Skin epidermis (tissue), 12 donors: ENCODE data around the gene CYP26B1.
"Not testable (repeated sequence)": the region's sequence is repeated elsewhere in the genome, so short reads cannot be mapped to it uniquely, and the experiment has no call there.

Experiments
- H3K27ac ChIP-seq, 21 experiments: fragments of 200-600 bp; sonication (generic) in 11 of 21; one replicate each; pipeline ENCODE4 v1.5.0; 2020; ENCODE audit warnings: mild to moderate bottlenecking in 3 of 21, inconsistent platforms in 2 of 21, moderate library complexity in 2 of 21
- H3K4me3 ChIP-seq, 7 experiments: fragments of 200-600 bp; sonication (generic) in 2 of 7; one replicate each; pipeline ENCODE4 v1.5.0; 2020; ENCODE audit warnings: inconsistent platforms in 2 of 7, mild to moderate bottlenecking in 2 of 7, moderate library complexity in 1 of 7

Gene CYP26B1

GRCh38 chr2:72090781-72091482 is 56.7 kb downstream of the CYP26B1 start:
- H3K27ac ChIP-seq = no peak overlapping the region

GRCh38 chr2:72090271-72090720 is 57.4 kb downstream of the CYP26B1 start:
- peak overlapping the region in 1 of 7 experiments; percentile 13 for H3K4me3 ChIP-seq
- no peak overlapping the region for H3K27ac ChIP-seq

More at GRCh38 chr2:72090781-72091482, 56.7 kb downstream of the CYP26B1 start:
- no peak overlapping the region for H3K4me3 ChIP-seq

- Histone ChIP-seq H3K27ac (peak overlapping the region in 1 of 21 experiments; percentile 34), H3K4me3 (peak overlapping the region in 1 of 7 experiments; percentile 13)
Measured at GRCh38 chr2:72089537-72089936, 58.1 kb downstream of the CYP26B1 start.

- H3K27ac ChIP-seq = no peak overlapping the region
- H3K4me3 ChIP-seq = no peak overlapping the region
Measured at GRCh38 chr2:72089028-72089427, 58.6 kb downstream of the CYP26B1 start.

- not testable (repeated sequence) for H3K4me3 ChIP-seq, H3K27ac ChIP-seq
Measured at GRCh38 chr2:72086871-72087633, 60.6 kb downstream of the CYP26B1 start.

- Histone ChIP-seq H3K27ac (no peak overlapping the region), H3K4me3 (no peak overlapping the region)
Measured at GRCh38 chr2:72085513-72085912, 62.1 kb downstream of the CYP26B1 start.

- no peak overlapping the region for H3K4me3 ChIP-seq
- H3K27ac ChIP-seq = no peak overlapping the region
Measured at GRCh38 chr2:72085036-72085435, 62.6 kb downstream of the CYP26B1 start.

- H3K4me3 ChIP-seq = no peak overlapping the region
- no peak overlapping the region for H3K27ac ChIP-seq
Measured at GRCh38 chr2:72084584-72084976, 63.1 kb downstream of the CYP26B1 start.

- Histone ChIP-seq H3K4me3 (no peak overlapping the region), H3K27ac (peak overlapping the region in 4 of 21 experiments; percentile 34 to 55 (median 42))
Measured at GRCh38 chr2:72083751-72084583, 63.7 kb downstream of the CYP26B1 start.

- H3K4me3 ChIP-seq = no peak overlapping the region
- peak overlapping the region in 6 of 21 experiments; percentile 23 to 65 (median 46) for H3K27ac ChIP-seq
Measured at GRCh38 chr2:72082887-72083286, 64.8 kb downstream of the CYP26B1 start.

- Histone ChIP-seq H3K27ac (peak overlapping the region in 6 of 21 experiments; percentile 1 to 48 (median 20)), H3K4me3 (no peak overlapping the region)
Measured at GRCh38 chr2:72082021-72082601, 65.6 kb downstream of the CYP26B1 start.

- peak overlapping the region in 8 of 21 experiments; percentile 1 to 56 (median 32) for H3K27ac ChIP-seq
- no peak overlapping the region for H3K4me3 ChIP-seq
Measured at GRCh38 chr2:72081451-72081850, 66.2 kb downstream of the CYP26B1 start.

- Histone ChIP-seq H3K27ac (peak overlapping the region in 4 of 21 experiments; percentile 10 to 56 (median 49)), H3K4me3 (no peak overlapping the region)
Measured at GRCh38 chr2:72080286-72081145, 67.1 kb downstream of the CYP26B1 start.
